Colonic mucosa (tissue), 4 donors: ENCODE results near the gene SLC13A4. TPM values are rescaled to one million over a fixed set of nuclear protein-coding genes. Genes with fewer than 3 reads are reported as not detected.

Experiments
- DNase-seq: peaks from one replicate; pipeline ENCODE4 v3.0.0-alpha.2; 2020
- H3K27ac ChIP-seq: fragments of 200-600 bp; one replicate; pipeline ENCODE4 v1.8.0; 2021
- H3K27me3 ChIP-seq: fragments of 200-600 bp; one replicate; pipeline ENCODE4 v1.8.0; 2021
- H3K36me3 ChIP-seq: fragments of 200-600 bp; one replicate; pipeline ENCODE4 v1.8.0; 2021
- H3K4me1 ChIP-seq: fragments of 200-600 bp; one replicate; pipeline ENCODE4 v1.8.0; 2021; ENCODE audit warnings: mild to moderate bottlenecking
- H3K4me3 ChIP-seq: fragments of 200-600 bp; one replicate; pipeline ENCODE4 v1.8.0; 2021
- H3K9ac ChIP-seq, 2 donors: one replicate each; pipeline ENCODE4 v1.7.0; 2013; ENCODE audit warnings: control low read depth in 2 of 2, low read depth in 2 of 2, low read length in 2 of 2
- H3K9me3 ChIP-seq: fragments of 200-600 bp; one replicate; pipeline ENCODE4 v1.8.0; 2021
- CTCF ChIP-seq: fragments of 200-600 bp; IDR thresholded peaks from one replicate; pipeline ENCODE4 v1.8.0; 2022; ENCODE audit warnings: antibody characterized with exemption, mild to moderate bottlenecking
- intact Hi-C: fragments of 100-400 bp; cut with DNase I; formaldehyde crosslinking; loops from one replicate; pipeline ENCODE4 v1.14.1; 2022
- total RNA-seq, 2 donors: library from RNA; stranded (reverse); fragmentation: NEBNext Ultra II Directional in 1 of 2; extraction: Animal tissue kit (Norgen Biotek cat#: 25700) in 1 of 2; gene quantifications; one replicate each; pipeline ENCODE4 v1.2.1, GENCODE V29; 2021
- donor health status: healthy.
- donor health status: DM: no; HTN: no; CAD: no.
- donor health status: DM: no; HTN: no; CAD: no.

Gene SLC13A4
- total RNA-seq, 2 donors from 2014 or later: not detected

GRCh38 chr7:135747366-135747765 is 19.4 kb upstream of the SLC13A4 start:
- TF ChIP-seq CTCF: no peak
- intact Hi-C loops: no loop called here
- Histone ChIP-seq H3K36me3 (no peaks in the 10 kb centered on the region), H3K27me3 (no peaks in the 10 kb centered on the region), H3K9me3 (no peaks in the 10 kb centered on the region), H3K9ac (peak overlapping the region in 1 of 2 donors; percentile 12), H3K27ac (no peak overlapping the region), H3K4me3 (no peak overlapping the region), H3K4me1 (no peaks in the 10 kb centered on the region)
- DNase-seq: no peak

- Histone ChIP-seq H3K9ac (no peak overlapping the region), H3K4me1 (no peaks in the 10 kb centered on the region), H3K36me3 (no peaks in the 10 kb centered on the region), H3K27ac (no peak overlapping the region), H3K9me3 (no peaks in the 10 kb centered on the region), H3K27me3 (no peaks in the 10 kb centered on the region), H3K4me3 (no peak overlapping the region)
- no peak for TF ChIP-seq CTCF
- DNase-seq: peak; percentile 48
- intact Hi-C loops: no loop called here
Observed at GRCh38 chr7:135745703-135746312, 17.8 kb upstream of the SLC13A4 start.

GRCh38 chr7:135744938-135745702 is 17.1 kb upstream of the SLC13A4 start:
- H3K27me3 ChIP-seq: no peaks in the 10 kb centered on the region
- no peaks in the 10 kb centered on the region for H3K9me3 ChIP-seq
- H3K4me3 ChIP-seq: no peak overlapping the region
- no peaks in the 10 kb centered on the region for H3K4me1 ChIP-seq
- no peak for DNase-seq
- intact Hi-C loops: no loop called here
- H3K27ac ChIP-seq: no peak overlapping the region
- TF ChIP-seq CTCF: no peak
- H3K36me3 ChIP-seq: no peaks in the 10 kb centered on the region
- H3K9ac ChIP-seq: no peak overlapping the region

- no peak overlapping the region for H3K9ac ChIP-seq
- H3K27ac ChIP-seq: no peak overlapping the region
- no peaks in the 10 kb centered on the region for H3K36me3 ChIP-seq
- DNase-seq: no peak
- TF ChIP-seq CTCF: no peak
- no peaks in the 10 kb centered on the region for H3K9me3 ChIP-seq
- H3K4me1 ChIP-seq: no peaks in the 10 kb centered on the region
- no peak overlapping the region for H3K4me3 ChIP-seq
- no peaks in the 10 kb centered on the region for H3K27me3 ChIP-seq
- intact Hi-C loops: no loop called here
Observed at GRCh38 chr7:135743907-135744731, 16.1 kb upstream of the SLC13A4 start.

GRCh38 chr7:135742371-135742770 is 14.4 kb upstream of the SLC13A4 start:
- Histone ChIP-seq H3K9ac (no peak overlapping the region), H3K4me1 (no peaks in the 10 kb centered on the region), H3K27me3 (no peaks in the 10 kb centered on the region), H3K9me3 (no peaks in the 10 kb centered on the region), H3K36me3 (no peaks in the 10 kb centered on the region), H3K4me3 (no peak overlapping the region), H3K27ac (no peak overlapping the region)
- TF ChIP-seq CTCF: no peak
- no peak for DNase-seq
- intact Hi-C loops: no loop called here
